HCT116 (cell line): ENCODE data around the gene ARHGAP10. TPM values are rescaled to one million over a fixed set of nuclear protein-coding genes. Genes with fewer than 3 reads are reported as not detected.

Experiments used
- ATAC-seq: fragments of 200-7000 bp; cut with Tn5 transposase; 2 replicates; pipeline ENCODE4 v1.9.1; 2020; ENCODE audit warnings: mild to moderate bottlenecking, moderate library complexity
- BruUV-seq: library from RNA; stranded (reverse); fragments of 400-500 nt; replicated peaks from 2 replicates; lab custom pipeline; 2021; lab: Mats Ljungman, UMichigan
- CTCF ChIA-PET: fragments of 300-600 bp; sonication (Branson Sonifier 250); formaldehyde crosslinking; loops from one replicate; lab custom pipeline; 2021; ENCODE audit warnings: antibody characterized with exemption; lab: Charles Lee
- POLR2A ChIA-PET: fragments of 300-600, 350-600 bp; sonication (Branson Sonifier 250); formaldehyde crosslinking; loops from one replicate; lab custom pipeline; 2021; ENCODE audit warnings: antibody characterized with exemption; lab: Charles Lee
- RAD21 ChIA-PET, 2 experiments: fragments of 300-600 bp; sonication (Branson Sonifier 250); formaldehyde crosslinking; loops; one replicate each; lab custom pipeline; 2023; ENCODE audit warnings: low total read pairs in 2 of 2; ENCODE audit not compliant: uncharacterized antibody in 2 of 2, unreplicated experiment in 2 of 2, low non-redundant PET in 1 of 2; lab: Charles Lee
- DNase-seq: peaks from one replicate; pipeline ENCODE4 v3.0.0-alpha.2; 2010; ENCODE audit warnings: low read depth, low spot score
- H2AFZ ChIP-seq: fragments of 200-600 bp; shearing (Covaris generic), sonication (generic); 2 replicates; pipeline ENCODE4 v1.6.1; 2017; ENCODE audit warnings: low read depth, mixed run types, mixed read lengths, antibody characterized with exemption, low read length; ENCODE audit not compliant: poor library complexity, severe bottlenecking
- H3K27ac ChIP-seq: 2 replicates; pipeline ENCODE4 v1.5.1; 2012; ENCODE audit warnings: low read depth, low read length
- H3K27me3 ChIP-seq: fragments of 200-600 bp; sonication (generic); 2 replicates; pipeline ENCODE4 v1.6.1; 2016; ENCODE audit warnings: mixed run types, low read length, mixed read lengths; ENCODE audit not compliant: insufficient read depth
- H3K36me3 ChIP-seq, 2 experiments: fragments of 200-500 bp in 1 of 2; fragments of 200-600 bp in 1 of 2; sonication (Bioruptor generic) in 1 of 2; sonication (generic) in 1 of 2; 2 replicates each; pipeline versions ENCODE4 v1.5.1 to v1.6.1; 2014 to 2016; ENCODE audit warnings: low read length in 2 of 2, inconsistent platforms in 1 of 2, mixed read lengths in 1 of 2, mixed run types in 1 of 2; ENCODE audit not compliant: insufficient read depth in 2 of 2, control insufficient read depth in 1 of 2
- H3K4me1 ChIP-seq, 2 experiments: fragments of 200-600 bp in 1 of 2; sonication (generic) in 1 of 2; 2 replicates each; pipeline versions ENCODE4 v1.5.1 to v1.6.1; 2012 to 2017; ENCODE audit warnings: low read length in 2 of 2, inconsistent platforms in 1 of 2, mild to moderate bottlenecking in 1 of 2, mixed read lengths in 1 of 2, mixed run types in 1 of 2, moderate library complexity in 1 of 2; ENCODE audit not compliant: insufficient read depth in 2 of 2, control insufficient read depth in 1 of 2
- H3K4me2 ChIP-seq: fragments of 200-600 bp; sonication (generic); 2 replicates; pipeline ENCODE4 v1.6.1; 2017; ENCODE audit warnings: mixed run types, low read length, mixed read lengths
- H3K4me3 ChIP-seq, 2 experiments: fragments of 200-600 bp in 1 of 2; sonication (generic) in 1 of 2; replicated peaks in 1 of 2; 2 replicates each; pipeline ENCODE4 v1.5.1; 2011 to 2016; ENCODE audit warnings: low read length in 2 of 2, control low read depth in 1 of 2, low read depth in 1 of 2, mild to moderate bottlenecking in 1 of 2, mixed read lengths in 1 of 2, mixed run types in 1 of 2
- H3K79me2 ChIP-seq: fragments of 200-600 bp; sonication (generic); 2 replicates; pipeline ENCODE4 v1.6.1; 2017; ENCODE audit warnings: mild to moderate bottlenecking, mixed run types, low read length, moderate library complexity, mixed read lengths; ENCODE audit not compliant: insufficient read depth
- H3K9ac ChIP-seq: fragments of 200-600 bp; sonication (generic); 2 replicates; pipeline ENCODE4 v1.6.1; 2016; ENCODE audit warnings: low read length, mixed read lengths
- H3K9me2 ChIP-seq: fragments of 200-600 bp; sonication (generic), shearing (Covaris generic); 2 replicates; pipeline ENCODE4 v1.6.1; 2017; ENCODE audit warnings: mixed run types, mild to moderate bottlenecking, moderate library complexity; ENCODE audit not compliant: insufficient read depth
- H3K9me3 ChIP-seq, 2 experiments: fragments of 200-500 bp in 1 of 2; fragments of 200-600 bp in 1 of 2; sonication (Bioruptor generic) in 1 of 2; sonication (generic) in 1 of 2; 2 replicates each; pipeline ENCODE4 v1.6.1; 2014 to 2017; ENCODE audit warnings: low read length in 2 of 2, mixed read lengths in 2 of 2, inconsistent platforms in 1 of 2, low read depth in 1 of 2, mild to moderate bottlenecking in 1 of 2, mixed run types in 1 of 2, moderate library complexity in 1 of 2; ENCODE audit not compliant: control insufficient read depth in 1 of 2, insufficient read depth in 1 of 2
- H4K20me1 ChIP-seq: fragments of 200-600 bp; sonication (generic), shearing (Covaris generic); 2 replicates; pipeline ENCODE4 v1.6.1; 2017; ENCODE audit warnings: mixed run types, mild to moderate bottlenecking, moderate library complexity; ENCODE audit not compliant: insufficient read depth
- CEBPB ChIP-seq: IDR thresholded peaks from 2 replicates; pipeline ENCODE4 v1.6.1; 2012; ENCODE audit warnings: low read depth
- EGR1 ChIP-seq: IDR thresholded peaks from 2 replicates; pipeline ENCODE4 v1.6.1; 2012; ENCODE audit warnings: low read depth
- EZH2 ChIP-seq: fragments of 200-600 bp; sonication (generic); IDR thresholded peaks from 2 replicates; pipeline ENCODE4 v1.6.1; 2017; ENCODE audit warnings: antibody characterized with exemption, mixed run types
- EZH2phosphoT487 ChIP-seq: fragments of 200-600 bp; IDR thresholded peaks from 2 replicates; pipeline ENCODE4 v1.6.1; 2018; ENCODE audit warnings: antibody characterized with exemption, borderline replicate concordance
- FOSL1 ChIP-seq: IDR thresholded peaks from 2 replicates; pipeline ENCODE4 v1.6.1; 2012; ENCODE audit warnings: low read depth
- MAX ChIP-seq: IDR thresholded peaks from 2 replicates; pipeline ENCODE4 v1.6.1; 2012
- POLR2A ChIP-seq: IDR thresholded peaks from 2 replicates; pipeline ENCODE4 v1.7.0; 2011; ENCODE audit warnings: borderline replicate concordance; ENCODE audit not compliant: insufficient read depth, insufficient read length; ENCODE audit errors: extremely low read depth
- POLR2AphosphoS5 ChIP-seq: IDR thresholded peaks from 2 replicates; pipeline ENCODE4 v1.6.1; 2011; ENCODE audit warnings: mild to moderate bottlenecking, low read depth, low read length, moderate library complexity
- REST ChIP-seq: IDR thresholded peaks from 2 replicates; pipeline ENCODE4 v1.6.1; 2012; ENCODE audit warnings: low read depth
- SIN3A ChIP-seq: IDR thresholded peaks from 2 replicates; pipeline ENCODE4 v1.6.1; 2012; ENCODE audit warnings: low read depth
- SP1 ChIP-seq: IDR thresholded peaks from 2 replicates; pipeline ENCODE4 v1.6.1; 2012; ENCODE audit warnings: low read depth
- ZBTB33 ChIP-seq: IDR thresholded peaks from 2 replicates; pipeline ENCODE4 v1.6.1; 2011; ENCODE audit warnings: mild to moderate bottlenecking, low read length, moderate library complexity; ENCODE audit not compliant: insufficient replicate concordance; ENCODE audit errors: extremely low read depth
- ZFX ChIP-seq: fragments of 450-650 bp; IDR thresholded peaks from 2 replicates; pipeline ENCODE4 v1.6.1; 2017
- intact Hi-C: fragments of 100-400 bp; cut with micrococcal nuclease; formaldehyde crosslinking; loops from 2 replicates; pipeline ENCODE4 v1.10.0; 2022
- total RNA-seq: library from RNA; stranded (reverse); gene quantifications from one replicate; pipeline ENCODE4 v1.2.1, GENCODE V29; 2021; ENCODE audit not compliant: unreplicated experiment

Gene ARHGAP10
- total RNA-seq, 1 experiment from 2014 or later = 24.7 TPM

GRCh38 chr4:148090029-148090428 lies 358.1 kb downstream of the ARHGAP10 start:
- Histone ChIP-seq H3K4me3 (no peak overlapping the region), H4K20me1 (no peaks in the 10 kb centered on the region), H3K27me3 (no peaks in the 10 kb centered on the region), H3K79me2 (no peaks in the 10 kb centered on the region), H3K27ac (no peak overlapping the region), H3K9me2 (no peaks in the 10 kb centered on the region), H2AFZ (no peak overlapping the region), H3K36me3 (no peaks in the 10 kb centered on the region), H3K4me2 (no peak overlapping the region), H3K9ac (no peak overlapping the region), H3K4me1 (peaks cover 3 to 9% of the 10 kb centered on the region in 2 experiments; a peak in 2 of 4 replicates), H3K9me3 (no peaks in the 10 kb centered on the region)
- BruUV-seq = no TSS peak
- ChIA-PET RAD21 (no interaction called here), CTCF (no interaction called here), POLR2A (no interaction called here)
- DNase-seq (no peak), ATAC-seq (no peak)
- TF ChIP-seq POLR2A = no peak
- no peak for TF ChIP-seq REST
- no peak for TF ChIP-seq SP1
- TF ChIP-seq CEBPB = no peak
- TF ChIP-seq EZH2 = no peak
- TF ChIP-seq SIN3A = no peak
- TF ChIP-seq ZBTB33 = no peak
- no peak for TF ChIP-seq MAX
- TF ChIP-seq EZH2phosphoT487 = no peak
- TF ChIP-seq POLR2AphosphoS5 = no peak
- TF ChIP-seq ZFX = no peak
- TF ChIP-seq FOSL1 = no peak
- no peak for TF ChIP-seq EGR1
- intact Hi-C loops = no loop called here
